GM19467 (cell line): ENCODE data around the gene PTP4A2.

Experiments
- ATAC-seq: cut with Tn5 transposase; IDR thresholded peaks from one replicate; pipeline ENCODE4 v1.9.1; 2021; ENCODE audit warnings: mild to moderate bottlenecking, moderate library complexity; ENCODE audit not compliant: unreplicated experiment

Gene PTP4A2

DNA sequence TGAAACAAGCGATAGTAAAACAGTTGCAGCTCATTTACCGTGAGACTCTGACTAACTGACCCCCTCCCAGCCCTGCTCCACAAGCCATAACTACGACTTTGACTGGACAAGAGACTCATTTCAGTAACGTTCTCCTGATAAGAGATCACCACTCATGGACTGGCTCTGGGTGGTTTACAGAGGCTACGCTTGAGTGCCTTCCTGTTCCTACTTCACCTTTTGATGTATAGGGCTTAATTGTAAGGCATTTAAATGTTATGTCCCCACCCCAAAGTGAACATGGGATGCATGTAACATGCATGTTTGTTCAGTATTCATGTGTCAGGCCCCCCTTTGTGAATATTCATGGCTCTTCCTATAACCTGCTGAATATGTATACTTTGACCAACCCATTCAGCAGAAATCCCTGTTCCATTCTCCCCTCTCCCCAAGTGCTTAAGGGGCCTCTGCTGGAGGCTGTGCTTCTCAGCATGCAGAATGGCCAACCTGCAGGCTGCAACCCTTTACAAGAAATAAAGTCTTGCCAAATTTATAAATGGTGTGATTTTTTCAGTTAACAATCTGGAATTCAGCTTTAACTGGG lies 71.6 kb downstream of the PTP4A2 start:
- ATAC-seq, result no peak

DNA sequence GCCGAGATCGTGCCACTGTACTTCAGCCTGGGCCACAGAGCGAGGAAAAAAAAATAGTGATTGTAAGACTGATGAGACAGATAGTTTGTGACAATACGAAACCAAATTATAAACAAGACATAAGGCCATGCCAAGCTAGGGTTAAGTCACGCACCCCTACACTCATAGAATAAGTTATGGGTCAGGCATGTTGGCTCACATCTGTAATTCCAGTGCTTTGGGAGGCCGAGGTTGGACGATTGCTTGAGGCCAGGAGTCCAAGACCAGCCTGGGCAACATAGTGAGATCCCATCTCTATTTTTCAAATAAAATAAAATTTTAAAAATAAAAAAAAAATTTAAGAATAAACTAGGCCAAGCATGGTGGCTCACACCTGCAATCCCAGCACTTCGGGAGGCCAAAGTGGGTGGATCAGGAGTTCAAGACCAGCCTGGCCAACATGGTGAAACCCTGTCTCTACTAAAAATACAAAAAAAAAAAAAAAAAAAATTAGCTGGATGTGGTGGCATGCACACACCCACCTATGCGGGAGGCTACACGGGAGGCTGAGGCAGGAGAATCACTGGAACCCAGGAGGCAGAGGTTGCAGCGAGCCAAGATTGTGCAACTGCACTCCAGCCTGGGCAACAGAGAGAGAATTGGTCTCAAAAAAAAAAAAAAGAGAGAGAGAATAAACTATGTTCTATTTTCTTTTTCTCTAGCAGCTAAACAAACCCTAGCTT lies 72.3 kb downstream of the PTP4A2 start:
- no peak for ATAC-seq

DNA sequence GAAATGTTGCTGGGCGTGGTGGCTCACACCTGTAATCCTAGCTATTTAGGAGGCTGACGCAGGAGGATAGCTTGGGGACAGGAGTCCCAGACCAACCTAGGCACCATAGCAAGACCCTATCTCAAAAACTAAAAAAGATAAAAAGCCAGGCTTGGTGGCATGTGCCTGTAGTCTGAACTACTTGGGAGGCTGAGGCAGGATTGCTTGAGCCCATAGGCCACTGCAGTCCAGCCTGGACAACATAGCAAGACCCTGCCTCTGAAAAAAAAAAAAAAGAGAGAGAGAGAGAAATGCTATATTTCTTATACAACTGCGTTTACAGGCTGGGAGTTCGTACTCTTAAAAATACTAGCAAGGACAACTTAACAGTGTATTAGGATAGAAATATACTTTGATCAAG lies 76.1 kb downstream of the PTP4A2 start:
- no peak for ATAC-seq

DNA sequence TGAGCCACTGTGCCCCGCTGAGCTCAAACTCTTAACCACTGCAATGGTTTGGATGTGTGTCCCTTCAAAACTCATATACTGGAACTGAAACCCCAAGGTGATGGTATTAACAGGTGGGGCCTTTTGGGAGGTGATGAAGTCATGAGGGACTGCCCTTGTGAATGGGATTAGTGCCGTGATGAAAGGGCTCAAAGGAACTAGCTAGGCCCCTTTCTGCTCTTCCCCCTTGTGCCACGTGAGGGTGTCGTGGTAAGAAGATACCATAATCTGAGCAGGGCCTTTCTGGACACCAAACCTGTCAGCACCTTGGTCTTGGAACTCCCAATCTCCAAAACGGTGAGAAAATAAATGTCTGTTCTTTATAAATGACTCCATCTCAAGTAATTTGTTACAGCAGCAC lies 76.8 kb downstream of the PTP4A2 start:
- no peak for ATAC-seq

DNA sequence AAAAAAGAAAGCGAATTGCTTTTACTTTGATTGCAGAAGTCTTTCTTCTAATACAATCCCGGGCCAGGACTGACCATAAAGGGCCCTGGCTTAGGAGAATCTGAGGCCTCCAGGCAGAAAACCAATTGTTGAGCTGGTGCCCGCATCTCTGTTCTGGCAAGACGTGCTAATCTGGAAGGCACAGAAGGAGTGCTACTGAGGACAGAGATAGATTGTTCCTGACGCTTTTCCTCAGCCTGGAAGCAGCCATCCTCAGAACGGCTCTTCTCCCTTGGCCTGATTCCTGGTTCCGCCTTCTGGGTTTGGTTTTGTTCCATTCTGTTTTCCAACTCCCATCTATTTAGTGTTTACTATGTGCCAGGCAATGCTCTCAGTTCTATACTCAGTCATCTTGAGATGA lies 77.6 kb downstream of the PTP4A2 start:
- no peak for ATAC-seq

DNA sequence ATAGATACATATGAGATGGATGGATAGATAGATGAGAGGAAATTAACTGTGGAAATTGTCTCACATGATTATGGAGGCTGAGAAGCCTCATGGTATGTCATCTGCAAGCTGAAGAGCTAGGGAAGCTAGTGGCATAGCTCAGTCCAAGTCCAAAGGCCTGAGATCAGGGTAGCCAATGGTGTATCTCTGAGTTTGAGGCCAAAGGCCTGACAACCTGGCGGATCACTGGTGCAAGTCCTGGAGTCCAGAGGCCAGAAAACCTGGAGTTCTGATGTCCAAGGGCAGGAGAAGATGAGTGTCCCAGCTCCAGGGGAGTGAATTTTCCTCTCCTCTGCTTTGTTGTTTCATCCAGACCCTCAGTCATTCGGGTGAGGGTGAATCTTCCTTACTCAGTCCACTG lies 78.4 kb downstream of the PTP4A2 start:
- no peak for ATAC-seq

DNA sequence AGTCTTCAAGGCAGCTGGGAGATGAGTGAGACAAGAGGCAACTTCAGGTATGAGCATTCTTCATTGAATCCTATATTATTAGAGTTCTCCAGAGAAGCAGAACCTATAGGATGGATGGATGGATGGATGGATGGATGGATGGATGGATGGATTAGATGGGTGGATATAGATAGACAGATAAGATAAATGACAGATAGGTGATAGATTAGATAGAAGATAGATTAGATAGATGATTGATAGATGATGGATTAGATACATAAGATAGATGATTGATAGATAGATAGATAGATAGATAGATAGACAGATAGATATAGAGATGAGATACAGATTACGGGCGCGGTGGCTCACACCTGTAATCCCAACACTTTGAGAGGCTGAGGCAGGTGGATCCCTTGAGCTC lies 79.1 kb downstream of the PTP4A2 start:
- no peak for ATAC-seq

DNA sequence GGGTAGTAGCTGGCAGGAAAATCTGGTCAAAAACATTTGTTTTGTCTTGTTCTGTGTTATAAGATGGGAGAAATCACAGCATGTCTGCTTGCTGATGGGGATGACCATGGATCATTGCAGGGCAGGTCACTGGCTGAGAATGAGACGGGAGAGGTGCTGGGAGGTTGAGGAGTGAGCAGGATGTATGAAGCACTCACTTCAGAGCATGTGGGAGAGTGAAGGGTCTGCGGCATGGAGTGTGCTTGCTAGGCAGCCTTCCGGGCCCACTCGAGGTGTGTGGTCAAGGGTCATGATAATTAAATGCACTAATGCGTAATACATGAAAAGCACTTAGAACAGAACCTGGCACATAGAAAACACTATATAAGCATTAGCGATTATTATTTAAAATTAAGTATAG lies 80.3 kb downstream of the PTP4A2 start:
- no peak for ATAC-seq
